Stimulated activated CD4-positive, alpha-beta T cell treated with anti-CD3 and anti-CD28 coated beads, Interleukin-1b, Interleukin-23, amount 100 ng/mL, for 24 hours (primary cell): ENCODE results near the gene HOXA6.

Experiments
- DNase-seq, 4 experiments: peaks; one replicate each; pipeline ENCODE4 v3.0.0-alpha.2; 2020; ENCODE audit warnings: low read depth in 4 of 4, low spot score in 1 of 4

HOXA6 gene

DNA sequence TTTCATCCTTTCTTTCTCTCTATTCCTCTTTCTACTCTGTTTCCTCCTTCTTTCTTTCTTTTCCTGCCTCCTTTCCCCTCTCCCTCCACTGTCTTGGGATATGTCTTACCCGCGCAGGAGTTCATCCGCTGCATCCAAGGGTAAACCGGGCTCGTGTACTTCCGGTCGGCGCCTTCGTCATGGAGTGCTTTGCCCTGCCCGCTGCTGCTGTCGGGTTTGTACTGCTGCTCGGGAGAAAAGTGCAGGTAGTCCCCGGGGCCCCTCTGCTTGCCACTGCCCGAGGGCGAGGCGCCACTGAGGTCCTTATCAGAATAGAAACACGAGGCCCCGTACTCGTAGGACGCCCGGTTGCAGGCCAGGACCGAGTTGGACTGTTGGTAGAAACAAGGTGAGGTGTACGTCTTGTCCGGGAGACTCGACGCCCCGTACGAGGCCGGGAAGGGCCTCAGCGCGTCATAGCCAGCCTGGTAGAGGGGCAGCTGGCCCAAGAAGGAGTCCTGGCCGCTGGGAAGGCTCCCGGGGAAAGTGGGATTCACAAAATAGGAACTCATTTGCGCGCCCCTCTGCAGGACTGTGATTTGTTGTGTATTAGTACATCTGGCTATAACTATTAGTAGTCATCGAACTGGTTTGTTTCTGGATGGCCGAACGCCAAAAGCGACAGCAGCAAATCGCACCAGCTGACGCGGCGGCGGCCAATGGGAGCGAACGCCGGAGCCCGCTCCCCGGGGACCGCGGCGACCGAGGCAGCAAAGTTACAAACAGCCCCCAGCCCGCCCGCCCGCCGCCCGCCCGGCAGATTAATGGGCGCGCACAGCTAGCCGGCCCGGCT is at the start of gene HOXA6:
TSS of gene HOXA6 (minus strand) at position 576 of the 832 bp plus-strand sequence. CDS start at position 551, 25 bp downstream.
- DNase-seq: no peak

DNA sequence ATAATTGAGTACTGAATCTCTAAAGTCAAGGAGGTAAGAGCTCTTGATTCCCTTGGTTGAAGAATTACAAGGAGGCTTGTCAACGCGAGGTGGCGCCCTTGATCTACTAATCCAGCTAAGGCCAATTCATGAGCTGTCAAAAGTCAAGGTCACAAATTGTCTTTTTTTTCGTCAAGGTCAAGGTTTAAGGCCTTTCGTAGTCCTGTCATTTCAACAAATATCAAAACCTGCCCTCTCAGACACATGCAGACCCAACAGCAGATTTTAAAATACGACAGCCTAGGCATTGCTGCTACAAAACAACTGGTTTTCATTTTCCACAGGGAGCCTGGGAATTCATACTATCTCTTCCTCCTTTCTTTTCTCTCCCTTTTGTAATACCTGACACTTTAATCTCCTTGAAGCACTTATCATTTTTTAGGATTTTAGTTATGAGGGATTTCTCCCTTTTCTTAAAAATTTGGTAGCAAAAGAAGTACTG is 48.8 kb upstream of the HOXA6 start:
- peak; percentile 72 to 75 (median 74) for DNase-seq

DNA sequence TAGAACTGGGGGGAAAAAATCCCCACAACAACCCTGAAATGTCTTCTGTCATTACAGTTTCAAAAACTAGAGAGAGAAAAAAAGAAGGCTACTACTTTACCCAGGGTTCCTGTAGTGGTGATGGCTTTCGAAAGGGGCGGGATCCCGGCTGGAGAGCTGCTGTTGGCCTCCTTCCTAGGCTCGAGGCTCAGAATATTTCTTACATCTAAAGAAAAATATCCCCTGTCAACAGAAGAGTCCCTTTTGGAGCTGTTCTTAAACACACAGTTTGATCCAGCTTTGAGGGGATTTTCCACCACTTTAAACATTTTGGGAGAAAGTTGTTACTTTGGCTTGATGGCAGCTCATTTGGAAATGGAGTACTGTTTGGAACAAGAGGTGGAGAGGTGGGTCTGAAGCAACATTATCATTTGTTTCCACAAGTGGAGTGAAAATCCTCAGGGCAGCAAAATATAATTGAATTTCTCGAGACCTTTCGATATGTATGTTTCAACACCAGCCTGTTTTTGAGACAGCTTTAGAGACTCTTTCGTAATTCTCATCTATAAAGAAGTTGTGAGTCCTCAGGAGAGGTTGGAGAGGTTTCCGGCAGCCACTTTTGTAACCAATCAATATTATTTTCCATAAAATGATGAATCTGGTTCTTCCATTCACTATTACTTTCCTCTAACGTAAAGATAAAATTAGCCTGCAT is 47.3 kb upstream of the HOXA6 start:
- DNase-seq: no peak

GRCh38 chr7:27194002-27194352 is 46.4 kb upstream of the HOXA6 start:
- DNase-seq: no peak

GRCh38 chr7:27193335-27194001 is 45.9 kb upstream of the HOXA6 start:
- no peak for DNase-seq

- DNase-seq: no peak
Observed at GRCh38 chr7:27192546-27193334, 45.2 kb upstream of the HOXA6 start.

GRCh38 chr7:27191833-27192545 is 44.4 kb upstream of the HOXA6 start:
- DNase-seq: no peak

- DNase-seq: no peak
Observed at GRCh38 chr7:27191161-27191731, 43.7 kb upstream of the HOXA6 start.

DNA sequence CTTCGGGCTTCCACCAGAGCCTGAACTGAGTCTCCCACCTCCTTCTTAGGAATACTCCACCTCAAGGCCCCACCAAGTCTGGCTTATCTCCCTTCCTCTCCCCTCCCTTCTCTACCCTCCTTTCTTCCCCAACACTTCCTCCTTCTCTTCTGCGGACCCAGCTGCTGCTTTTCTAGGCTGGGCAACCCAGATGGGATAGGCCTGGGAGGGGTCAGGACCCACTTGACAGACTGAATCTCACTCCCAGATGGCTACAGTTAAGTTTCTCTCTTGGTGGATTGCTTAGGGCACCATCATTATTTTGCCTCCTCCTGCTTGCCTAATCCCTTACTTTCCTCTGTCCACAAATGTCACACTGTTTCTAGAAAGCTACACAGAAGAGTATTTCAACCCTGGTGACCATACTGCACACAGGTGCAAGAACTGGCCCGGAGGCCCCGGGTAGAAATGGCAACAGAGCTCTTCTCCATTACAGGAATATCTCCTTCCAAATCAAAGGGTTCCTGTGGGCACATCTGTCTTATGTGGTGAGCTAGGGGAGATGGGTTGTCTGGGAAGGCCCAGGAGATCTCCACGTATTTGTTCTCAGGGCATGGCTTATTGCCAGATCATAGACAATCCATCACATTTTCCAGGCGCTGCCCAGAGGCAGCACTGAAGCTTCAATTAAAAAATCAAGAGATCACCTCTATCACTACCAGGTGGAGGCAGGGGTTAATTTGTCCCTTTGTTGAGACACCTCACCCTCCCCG is 42.6 kb upstream of the HOXA6 start:
- no peak for DNase-seq

- DNase-seq: no peak
Observed at GRCh38 chr7:27189295-27189996, 41.9 kb upstream of the HOXA6 start.

GRCh38 chr7:27188386-27189294 is 41.1 kb upstream of the HOXA6 start:
- DNase-seq: no peak

- no peak for DNase-seq
Observed at GRCh38 chr7:27187475-27188385, 40.2 kb upstream of the HOXA6 start.

DNA sequence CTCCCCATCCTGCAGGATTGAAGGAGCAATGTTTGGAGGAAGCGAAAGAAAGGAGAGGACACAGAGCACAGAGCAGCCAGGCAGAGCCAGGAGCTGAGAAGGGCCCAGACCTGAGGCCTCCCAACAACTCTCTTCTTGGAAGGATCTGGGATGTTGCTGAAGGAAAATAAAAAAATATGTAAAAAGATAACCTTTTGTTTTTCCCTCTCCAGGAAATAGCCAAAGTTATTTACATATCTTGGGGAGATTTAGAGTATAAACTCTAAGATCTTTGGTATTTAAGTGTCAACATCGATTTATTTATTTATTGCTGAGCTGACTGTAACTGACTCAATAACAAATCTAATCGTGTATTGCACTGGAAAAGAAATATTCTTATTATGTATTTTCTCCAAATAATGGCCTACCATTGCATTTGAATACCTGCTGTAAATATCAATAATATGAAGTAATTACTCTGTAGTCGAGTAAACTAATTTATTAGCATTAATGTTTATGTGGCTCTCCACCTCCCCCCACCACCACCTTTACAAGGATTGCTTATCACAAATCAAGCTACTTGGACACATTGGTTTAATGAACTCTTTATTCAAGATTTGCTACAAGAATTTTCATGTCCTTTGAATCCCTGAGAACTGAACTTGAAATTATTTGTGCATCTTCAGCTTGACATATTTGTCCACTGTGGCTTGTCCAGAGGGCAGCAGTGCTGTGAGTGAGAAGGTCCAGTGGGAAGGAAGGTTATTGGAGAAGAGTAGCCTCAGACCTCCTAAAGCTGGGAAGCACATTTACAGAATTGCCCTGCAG is 39.3 kb upstream of the HOXA6 start:
- no peak for DNase-seq

DNA sequence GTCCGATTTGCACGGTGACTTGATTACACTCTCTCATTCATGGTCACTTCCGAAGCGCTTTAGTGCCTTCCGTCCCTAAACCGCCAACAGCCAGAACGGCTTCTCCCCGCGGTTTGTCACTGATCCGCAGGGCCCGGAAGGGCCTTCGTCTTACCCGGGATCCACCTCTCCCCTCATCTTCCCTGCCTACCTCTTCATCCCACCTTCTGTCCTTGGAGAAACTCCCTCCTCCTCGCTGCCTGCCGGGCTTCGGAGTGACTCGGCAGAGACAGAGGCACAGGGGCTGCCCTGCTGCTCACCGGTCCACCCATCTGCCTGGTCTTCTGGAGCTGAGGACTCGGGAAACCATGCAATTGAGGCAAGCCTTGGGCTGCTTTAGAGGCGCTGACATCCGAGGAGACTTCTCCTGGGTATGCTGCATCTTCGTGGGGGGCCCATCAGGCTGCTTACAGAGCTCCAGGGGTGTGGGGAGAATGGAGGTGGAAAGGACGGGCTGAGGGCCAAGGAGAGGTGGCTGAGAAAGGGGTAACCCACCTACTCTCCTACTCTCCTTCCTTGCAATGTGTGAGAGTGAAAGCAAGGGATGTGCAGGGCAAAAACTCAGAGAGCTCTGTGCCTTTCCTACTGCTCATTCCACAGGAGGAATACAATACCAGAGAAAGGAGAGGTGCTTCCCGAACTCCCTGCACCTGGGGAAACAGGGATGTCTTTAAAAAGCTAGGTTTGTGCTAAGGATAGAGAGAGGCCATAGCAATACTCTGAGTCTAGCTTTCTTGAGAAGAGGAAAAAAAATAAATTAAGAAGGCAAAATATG is 38.5 kb upstream of the HOXA6 start:
- no peak for DNase-seq
